Measurements from ENCODE around the gene PDS5B.
"Not testable (repeated sequence)": the region's sequence is repeated elsewhere in the genome, so short reads cannot be mapped to it uniquely, and the experiment has no call there.

Gene PDS5B

DNA sequence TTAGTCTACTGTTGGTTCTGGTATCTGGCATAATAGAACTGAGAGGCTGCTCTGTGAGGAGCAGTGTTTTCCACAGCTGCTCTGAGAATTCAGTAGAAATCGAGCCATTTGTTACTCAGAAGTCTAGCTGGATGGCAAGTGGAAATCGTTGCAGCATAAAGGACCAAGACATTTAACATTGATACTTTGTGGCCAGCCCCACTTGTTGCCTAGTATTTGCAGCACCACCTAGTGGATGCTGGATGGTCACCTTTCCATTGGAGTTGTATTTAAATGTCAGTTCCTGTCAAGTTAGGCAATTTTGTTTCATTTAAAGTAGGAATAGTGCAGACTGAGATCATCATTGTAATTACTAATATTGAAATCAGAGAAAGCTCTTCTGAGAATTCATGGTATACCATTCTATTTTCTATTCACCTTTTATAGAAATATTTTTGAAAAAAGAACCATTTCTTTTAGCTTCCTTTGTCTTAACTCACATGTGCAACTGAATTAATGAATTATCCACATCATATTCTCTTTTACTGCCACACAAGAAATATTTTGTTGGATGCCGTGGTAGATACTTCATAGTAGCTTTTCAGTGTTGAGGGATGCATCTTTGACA, 64.6 kb downstream of the PDS5B start:
- peak; percentile 80 to 83 for ATAC-seq

GRCh38 chr13:32657309-32657708, 71.1 kb downstream of the PDS5B start:
- no peak for ATAC-seq

DNA sequence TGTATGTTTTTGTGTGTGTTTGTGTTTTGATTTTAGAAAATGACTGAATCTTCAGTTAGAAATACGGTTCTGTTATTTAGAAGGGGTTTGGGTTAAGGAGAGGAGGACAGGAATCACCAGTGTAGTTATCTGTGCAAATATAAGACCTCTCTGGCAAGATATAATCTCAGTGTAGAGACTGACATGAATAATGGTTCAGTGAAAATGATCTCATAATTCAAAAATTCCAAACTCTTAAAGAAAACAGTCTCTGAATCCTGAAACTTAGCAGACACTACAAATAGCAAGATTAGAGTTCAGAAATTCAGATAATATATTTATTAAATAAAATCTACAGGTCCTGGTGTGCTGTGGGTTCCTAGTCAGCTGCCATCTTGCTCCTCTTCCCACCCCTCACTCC, 73.5 kb downstream of the PDS5B start:
- no peak for ATAC-seq

DNA sequence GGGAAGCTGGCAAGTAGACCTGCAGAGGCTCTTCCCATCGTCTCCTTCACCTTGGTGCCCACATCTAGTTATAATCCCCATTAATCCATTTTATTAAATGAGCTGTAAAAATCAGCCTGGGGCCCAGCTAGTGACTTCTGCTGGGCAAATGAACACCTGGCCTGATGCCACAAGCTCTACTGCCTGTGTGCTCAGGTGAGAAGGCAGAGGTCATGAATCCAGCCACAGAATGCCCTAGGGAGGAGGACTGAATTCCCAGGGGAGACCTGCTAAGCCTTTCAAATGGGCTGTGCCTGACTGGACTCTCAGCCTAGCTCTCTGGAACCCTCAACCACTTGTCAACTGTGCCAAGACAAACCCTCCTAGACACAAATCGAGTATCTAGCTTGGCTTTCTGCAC, 74.0 kb downstream of the PDS5B start:
- ATAC-seq: no peak

DNA sequence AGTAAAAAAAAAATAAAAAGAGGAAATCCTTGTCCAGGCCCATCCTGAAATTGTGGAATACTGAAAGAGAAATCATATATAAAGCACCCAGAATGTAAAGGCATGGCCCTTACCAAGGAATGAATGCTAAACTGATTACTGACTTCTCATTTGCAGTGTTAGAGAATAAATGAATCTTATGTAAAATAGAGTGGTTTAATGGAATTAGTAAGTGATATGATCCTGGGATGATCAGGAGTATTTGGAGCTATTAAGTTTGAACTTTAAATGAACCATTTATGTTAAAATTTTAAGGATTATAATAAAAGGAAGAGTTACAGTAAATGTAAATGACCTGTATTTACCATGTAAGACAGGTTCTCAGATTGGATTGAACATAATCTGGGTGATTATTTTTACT, 75.4 kb downstream of the PDS5B start:
- ATAC-seq: no peak

- ATAC-seq: no peak
Measured at GRCh38 chr13:32663660-32664059, 77.4 kb downstream of the PDS5B start.

DNA sequence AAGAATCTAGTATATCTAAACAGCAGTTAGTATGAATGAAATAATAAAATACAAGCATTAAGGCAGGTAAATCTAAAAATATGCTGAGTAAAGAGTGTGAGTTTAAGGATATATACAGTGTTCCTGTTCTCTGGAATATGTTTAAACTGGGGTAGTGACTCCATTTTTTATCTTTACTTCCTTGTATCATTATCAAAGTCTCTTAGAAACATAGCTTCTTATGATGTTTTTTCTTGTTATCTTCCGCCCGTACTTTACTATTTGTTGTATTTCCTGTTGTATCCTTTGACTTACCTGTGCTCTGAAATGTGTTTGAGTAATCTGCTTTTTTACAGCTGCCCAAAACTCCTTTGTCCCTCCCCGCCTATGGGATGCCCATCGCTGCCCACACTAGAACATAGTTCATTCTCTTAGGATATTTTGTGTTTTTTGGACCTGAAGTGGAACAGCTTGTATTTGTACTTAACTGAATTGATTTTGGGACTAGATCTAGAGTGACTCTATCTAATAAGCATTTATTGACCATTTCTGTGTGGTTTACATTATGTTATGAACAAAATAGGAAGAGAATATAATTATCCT, 80.8 kb downstream of the PDS5B start:
- no peak for ATAC-seq

DNA sequence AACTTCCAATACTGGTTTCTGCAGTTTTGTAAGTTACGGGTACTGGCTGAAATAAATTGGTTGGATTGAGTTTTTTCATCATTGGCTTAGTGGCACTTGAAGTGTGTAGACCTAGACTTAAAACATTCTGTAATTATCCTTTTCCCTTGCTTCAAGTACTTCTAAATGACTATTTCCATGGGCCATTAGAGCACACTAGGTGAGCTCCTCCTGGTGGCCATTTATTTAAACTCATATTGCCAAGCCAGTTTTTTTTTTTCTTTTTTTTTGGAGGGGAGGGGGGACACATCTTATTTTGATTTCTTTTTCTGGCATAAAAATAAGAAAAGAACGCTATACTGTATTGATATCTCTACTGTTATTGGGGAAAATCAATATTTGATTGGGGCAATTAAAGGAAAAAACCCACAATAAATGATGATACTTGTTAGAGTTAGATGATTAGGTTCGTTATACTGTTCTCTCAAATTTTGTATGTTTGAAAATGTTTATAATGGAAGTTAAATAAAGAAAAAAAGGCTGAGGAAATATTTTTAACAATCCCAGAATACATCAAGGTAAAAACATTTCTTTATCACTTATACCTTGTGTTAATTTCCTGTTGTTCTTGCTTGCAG, 82.9 kb downstream of the PDS5B start:
- ATAC-seq: no peak

- ATAC-seq: no peak
Measured at GRCh38 chr13:32674503-32674902, 88.3 kb downstream of the PDS5B start.

DNA sequence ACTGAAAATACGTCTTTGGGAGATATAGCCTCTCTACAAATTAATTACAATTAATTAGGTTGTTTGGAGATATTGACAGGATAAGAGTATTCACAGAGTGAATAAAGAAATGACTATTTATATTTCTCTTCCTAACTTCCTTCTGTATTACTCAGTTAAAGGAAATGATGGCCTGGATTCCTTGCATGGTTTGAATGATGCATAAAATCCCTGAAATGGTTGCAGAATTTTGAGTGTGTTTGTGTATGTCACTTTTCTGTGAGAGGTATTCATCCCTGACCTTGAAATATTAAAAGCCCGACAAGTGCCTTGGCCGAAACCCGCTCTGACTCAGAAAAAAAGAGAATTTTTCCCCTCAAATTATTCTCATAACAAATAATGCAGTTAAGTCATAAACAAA, 90.0 kb downstream of the PDS5B start:
- no peak for ATAC-seq

GRCh38 chr13:32682130-32682529, 95.9 kb downstream of the PDS5B start:
- ATAC-seq: no peak

DNA sequence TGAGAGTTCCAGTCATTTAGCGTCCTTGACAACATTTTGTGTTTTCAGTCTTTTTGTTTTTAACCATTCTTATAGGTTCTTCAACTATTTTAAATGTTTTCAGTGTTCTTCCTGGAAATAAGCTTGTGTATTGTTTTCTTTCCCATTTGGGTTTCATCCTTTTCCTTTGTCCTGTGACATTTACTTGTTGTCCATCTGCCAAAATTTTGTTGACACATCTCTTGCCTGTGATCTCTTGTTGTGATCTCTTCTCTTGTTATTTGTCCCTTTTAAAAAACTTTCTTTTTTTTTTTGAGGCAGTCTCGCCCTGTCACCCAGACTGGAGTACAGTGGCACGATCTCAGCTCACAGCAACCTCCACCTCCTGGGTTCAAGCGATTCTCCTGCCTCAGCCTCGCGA, 96.5 kb downstream of the PDS5B start:
- no peak for ATAC-seq

- no peak for ATAC-seq
Measured at GRCh38 chr13:32687275-32687674, 101.0 kb downstream of the PDS5B start.

DNA sequence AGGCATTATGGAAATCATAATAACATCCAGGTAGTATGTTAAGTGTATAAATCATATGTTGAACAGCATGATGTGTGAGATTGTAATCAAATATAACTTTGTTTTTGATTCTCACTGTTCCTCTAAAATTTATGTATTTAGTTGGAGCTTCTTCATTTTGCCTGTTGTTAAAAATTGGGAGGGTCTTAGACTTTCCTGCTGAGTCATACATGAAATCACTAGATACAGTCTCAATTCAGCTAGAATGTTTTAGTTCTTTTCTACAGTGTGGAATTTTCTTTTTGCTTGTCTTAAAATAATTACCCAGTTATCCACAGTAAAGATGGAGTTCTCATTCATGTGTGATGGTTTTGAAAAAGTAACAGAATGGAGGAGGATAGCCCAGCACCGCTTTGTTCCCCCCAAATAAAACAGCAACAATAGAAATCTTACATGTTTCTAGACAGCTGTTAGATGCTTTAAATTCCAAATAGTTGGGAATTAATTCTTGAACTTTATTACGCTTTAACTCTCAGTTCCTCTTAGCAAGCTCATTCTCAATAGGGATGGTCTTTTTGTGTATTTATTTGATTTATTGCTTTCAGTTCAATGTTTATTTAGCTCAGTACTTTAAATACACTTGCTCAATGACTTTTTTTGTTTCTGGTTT, 109.5 kb downstream of the PDS5B start:
- no peak for ATAC-seq

- no peak for ATAC-seq
Measured at GRCh38 chr13:32707471-32707870, 121.2 kb downstream of the PDS5B start.

GRCh38 chr13:32713397-32713796, 127.1 kb downstream of the PDS5B start:
- no peak for ATAC-seq

- ATAC-seq: not testable (repeated sequence)
Measured at GRCh38 chr13:32716201-32716600, 129.9 kb downstream of the PDS5B start.

- ATAC-seq: no peak
Measured at GRCh38 chr13:32720026-32720425, 133.8 kb downstream of the PDS5B start.

DNA sequence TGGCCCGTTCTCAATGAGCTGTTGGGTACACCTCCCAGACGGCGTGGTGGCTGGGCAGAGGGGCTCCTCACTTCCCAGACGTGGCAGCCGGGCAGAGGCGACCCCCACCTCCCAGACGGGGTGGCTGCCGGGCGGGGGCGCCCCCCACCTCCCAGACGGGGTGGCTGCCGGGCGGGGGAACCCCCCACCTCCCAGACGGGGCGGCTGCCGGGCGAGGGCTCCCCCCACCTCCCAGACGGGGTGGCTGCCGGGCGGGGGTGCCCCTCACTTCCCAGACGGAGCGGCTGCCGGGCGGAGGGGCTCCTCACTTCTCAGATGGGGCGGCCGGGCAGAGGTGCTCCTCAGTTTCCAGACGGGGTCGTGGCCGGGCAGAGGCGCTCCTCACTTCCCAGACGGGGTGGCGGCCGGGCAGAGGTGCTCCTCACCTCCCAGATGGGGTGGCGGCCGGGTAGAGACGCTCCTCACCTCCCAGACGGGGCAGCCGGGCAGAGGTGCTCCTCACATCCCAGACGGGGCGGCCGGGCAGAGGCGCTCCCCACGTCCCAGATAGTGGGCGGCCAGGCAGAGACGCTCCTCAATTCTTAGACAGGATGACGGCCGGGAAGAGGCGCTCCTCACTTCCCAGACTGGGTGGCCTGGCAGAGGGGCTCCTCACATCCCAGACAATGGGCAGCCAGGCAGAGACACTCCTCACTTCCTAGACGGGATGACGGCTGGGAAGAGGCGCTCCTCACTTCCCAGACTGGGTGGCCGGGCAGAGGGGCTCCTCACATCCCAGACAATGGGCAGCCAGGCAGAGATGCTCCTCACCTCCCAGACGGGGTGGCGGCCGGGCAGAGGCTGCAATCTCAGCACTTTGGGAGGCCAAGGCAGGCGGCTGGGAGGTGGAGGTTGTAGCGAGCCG, 135.1 kb downstream of the PDS5B start:
- not testable (repeated sequence) for ATAC-seq

GRCh38 chr13:32722340-32722739, 136.1 kb downstream of the PDS5B start:
- no peak for ATAC-seq

DNA sequence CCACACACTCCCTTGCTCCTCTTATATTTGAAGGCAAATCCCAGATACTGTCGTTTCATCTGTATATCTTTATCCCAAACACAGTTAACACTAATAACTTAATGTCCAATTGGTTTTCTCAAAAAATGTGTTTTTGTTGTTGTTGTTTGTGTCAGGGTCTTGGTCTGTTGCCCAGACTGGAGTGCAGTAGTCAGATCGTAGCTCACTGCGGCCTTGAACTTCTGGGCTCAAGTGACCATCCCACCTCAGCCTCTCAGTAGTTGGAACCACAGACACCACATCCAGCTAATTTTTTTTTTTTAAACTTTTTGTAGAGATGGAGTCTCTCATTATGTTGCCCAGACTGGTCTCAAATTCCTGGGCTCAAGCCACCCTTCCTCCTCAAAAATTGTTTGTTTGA, 137.7 kb downstream of the PDS5B start:
- ATAC-seq: no peak

- ATAC-seq: no peak
Measured at GRCh38 chr13:32726374-32727037, 140.3 kb downstream of the PDS5B start.

Measured in activated CD4-positive, CD25-positive, alpha-beta regulatory T cell treated with anti-CD3 and anti-CD28 coated beads, Interleukin-2, amount 50 U/mL, for 24 hours (primary cell).